WTC11 (cell line): Measurements from ENCODE around the gene ERBB4. TPM values are rescaled to one million over a fixed set of nuclear protein-coding genes. Genes with fewer than 3 reads are reported as not detected.

Source experiments
- ATAC-seq: fragments of 200-7000 bp; cut with Tn5 transposase; 2 replicates; pipeline ENCODE4 v1.10.0; 2021; ENCODE audit warnings: mild to moderate bottlenecking, moderate library complexity
- CTCF ChIA-PET: fragments of 300-600 bp; sonication (Branson Sonifier 250); formaldehyde crosslinking; loops from one replicate; lab custom pipeline; 2021; ENCODE audit warnings: antibody characterized with exemption; lab: Charles Lee
- POLR2A ChIA-PET: fragments of 350-600 bp; sonication (Branson Sonifier 250); formaldehyde crosslinking; loops from one replicate; lab custom pipeline; 2021; ENCODE audit warnings: antibody characterized with exemption; lab: Charles Lee
- DNase-seq: peaks from one replicate; pipeline ENCODE4 v3.0.0; 2021; ENCODE audit warnings: low spot score
- H3K27ac Mint-ChIP-seq: 2 replicates; pipeline ENCODE4 v1.8.0; 2021; ENCODE audit warnings: mixed read lengths
- H3K27me3 Mint-ChIP-seq: 2 replicates; pipeline ENCODE4 v1.8.0; 2021; ENCODE audit warnings: low read depth, mild to moderate bottlenecking, moderate library complexity, mixed read lengths
- H3K36me3 Mint-ChIP-seq: 2 replicates; pipeline ENCODE4 v1.8.0; 2021; ENCODE audit warnings: mixed read lengths
- H3K4me1 Mint-ChIP-seq: 2 replicates; pipeline ENCODE4 v1.8.0; 2022; ENCODE audit warnings: mixed read lengths
- H3K4me3 Mint-ChIP-seq: 2 replicates; pipeline ENCODE4 v1.8.0; 2021; ENCODE audit warnings: mild to moderate bottlenecking, moderate library complexity, mixed read lengths
- H3K9me3 Mint-ChIP-seq: 2 replicates; pipeline ENCODE4 v1.8.0; 2021; ENCODE audit warnings: mixed read lengths
- CBFB ChIP-seq: sonication (generic); formaldehyde crosslinking; IDR thresholded peaks from 2 replicates; pipeline ENCODE4 v1.8.1; 2022; ENCODE audit warnings: mild to moderate bottlenecking, low read depth, missing genetic modification reagents
- CDX4 ChIP-seq: fragments of 250-450 bp; sonication (Bioruptor Pico); IDR thresholded peaks from 2 replicates; pipeline ENCODE4 v1.9.0; 2021; ENCODE audit warnings: moderate library complexity, mild to moderate bottlenecking, inconsistent platforms, borderline replicate concordance
- CREM ChIP-seq: sonication (generic); formaldehyde crosslinking; IDR thresholded peaks from 2 replicates; pipeline ENCODE4 v1.8.1; 2022; ENCODE audit warnings: mild to moderate bottlenecking, missing genetic modification reagents, moderate library complexity
- CTCF ChIP-seq: fragments of 200-600 bp; IDR thresholded peaks from 2 replicates; pipeline ENCODE4 v1.8.0; 2022; ENCODE audit warnings: antibody characterized with exemption
- EMX1 ChIP-seq: fragments of 250-450 bp; sonication (Bioruptor Pico); IDR thresholded peaks from 2 replicates; pipeline ENCODE4 v1.8.0; 2021; ENCODE audit warnings: mild to moderate bottlenecking
- FOXJ3 ChIP-seq: sonication (generic); formaldehyde crosslinking; IDR thresholded peaks from 2 replicates; pipeline ENCODE4 v1.9.0; 2021; ENCODE audit warnings: missing genetic modification reagents, mild to moderate bottlenecking, borderline replicate concordance
- GABPB1 ChIP-seq: sonication (generic); formaldehyde crosslinking; IDR thresholded peaks from 2 replicates; pipeline ENCODE4 v1.8.1; 2023; ENCODE audit warnings: mild to moderate bottlenecking, missing genetic modification reagents
- GTF2I ChIP-seq: fragments of 250-450 bp; sonication (Bioruptor Pico); conservative IDR thresholded peaks from 2 replicates; pipeline ENCODE4 v1.4.0; 2021; ENCODE audit warnings: mild to moderate bottlenecking
- KAT7 ChIP-seq: sonication (generic); formaldehyde crosslinking; IDR thresholded peaks from 2 replicates; pipeline ENCODE4 v1.8.1; 2023; ENCODE audit warnings: missing genetic modification reagents, mild to moderate bottlenecking, borderline replicate concordance
- MXD4 ChIP-seq: fragments of 250-450 bp; sonication (Bioruptor Pico); IDR thresholded peaks from 2 replicates; pipeline ENCODE4 v1.8.0; 2021; ENCODE audit warnings: mild to moderate bottlenecking, moderate library complexity, borderline replicate concordance
- NR3C1 ChIP-seq: sonication (generic); formaldehyde crosslinking; conservative IDR thresholded peaks from 2 replicates; pipeline ENCODE4 v1.8.1; 2023; ENCODE audit warnings: low read depth, mild to moderate bottlenecking, missing genetic modification reagents
- SOX15 ChIP-seq: fragments of 250-450 bp; sonication (Bioruptor Pico); IDR thresholded peaks from 2 replicates; pipeline ENCODE4 v1.9.0; 2021; ENCODE audit warnings: mild to moderate bottlenecking
- SP1 ChIP-seq: sonication (generic); formaldehyde crosslinking; conservative IDR thresholded peaks from 2 replicates; pipeline ENCODE4 v1.8.1; 2022; ENCODE audit warnings: missing genetic modification reagents
- TEAD4 ChIP-seq: sonication (generic); formaldehyde crosslinking; IDR thresholded peaks from 2 replicates; pipeline ENCODE4 v1.8.0; 2022; ENCODE audit warnings: mild to moderate bottlenecking, missing genetic modification reagents
- USF2 ChIP-seq: sonication (generic); formaldehyde crosslinking; IDR thresholded peaks from 2 replicates; pipeline ENCODE4 v1.8.1; 2023; ENCODE audit warnings: mild to moderate bottlenecking, missing genetic modification reagents, moderate library complexity
- ZMAT4 ChIP-seq: fragments of 250-450 bp; sonication (Bioruptor Pico); IDR thresholded peaks from 2 replicates; pipeline ENCODE4 v1.9.0; 2021; ENCODE audit warnings: mild to moderate bottlenecking
- ZNF219 ChIP-seq: sonication (generic); formaldehyde crosslinking; IDR thresholded peaks from 2 replicates; pipeline ENCODE4 v1.8.0; 2023; ENCODE audit warnings: missing genetic modification reagents, mild to moderate bottlenecking, borderline replicate concordance
- ZNF232 ChIP-seq: sonication (generic); formaldehyde crosslinking; IDR thresholded peaks from 2 replicates; pipeline ENCODE4 v1.8.0; 2022; ENCODE audit warnings: mild to moderate bottlenecking, missing genetic modification reagents
- ZNF263 ChIP-seq: sonication (generic); formaldehyde crosslinking; IDR thresholded peaks from 2 replicates; pipeline ENCODE4 v1.8.1; 2022; ENCODE audit warnings: low read depth, mild to moderate bottlenecking, moderate library complexity, missing genetic modification reagents
- ZNF317 ChIP-seq: sonication (generic); formaldehyde crosslinking; IDR thresholded peaks from 2 replicates; pipeline ENCODE4 v1.8.1; 2023; ENCODE audit warnings: low read depth, mild to moderate bottlenecking, moderate library complexity, missing genetic modification reagents, borderline replicate concordance
- ZNF671 ChIP-seq: fragments of 250-450 bp; sonication (Bioruptor Pico); IDR thresholded peaks from 2 replicates; pipeline ENCODE4 v1.8.0; 2021; ENCODE audit warnings: mild to moderate bottlenecking
- total RNA-seq: library from RNA; stranded (reverse); gene quantifications from 3 replicates; pipeline ENCODE4 v1.2.3, GENCODE V29; 2021
- TF ChIP-seq, protein P1 (sequence below): sonication (generic); formaldehyde crosslinking; IDR thresholded peaks from 2 replicates; pipeline ENCODE4 v1.8.1; 2022; ENCODE audit warnings: low read depth, mild to moderate bottlenecking, moderate library complexity, missing genetic modification reagents, borderline replicate concordance

ERBB4 gene
- total RNA-seq, 1 experiment from 2014 or later = 1.6 TPM

DNA sequence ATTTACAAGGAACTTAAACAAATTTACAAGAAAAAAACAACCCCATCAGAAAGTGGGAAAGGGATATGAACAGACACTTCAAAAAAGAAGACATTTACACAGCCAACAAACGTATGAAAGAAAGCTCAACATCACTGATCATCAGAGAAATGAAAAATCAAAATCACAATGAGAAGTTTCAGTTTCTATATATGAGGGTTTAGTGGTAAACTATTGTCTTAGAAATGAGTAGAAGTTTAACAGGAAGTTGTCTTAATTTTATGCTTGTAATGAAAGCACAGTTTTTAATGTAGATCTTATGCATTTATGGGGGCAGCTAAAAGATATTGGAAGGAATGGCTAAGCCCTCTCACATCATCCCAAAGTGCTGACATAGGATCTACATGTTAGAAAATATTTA, 325.4 kb downstream of the ERBB4 start (continued):
- no peak for TF ChIP-seq GABPB1 (CRISPR knock-in tag)
- TF ChIP-seq CTCF = no peak
- no peak for TF ChIP-seq CBFB (CRISPR knock-in tag)
- no peak for TF ChIP-seq CREM
- no peak for TF ChIP-seq FOXJ3 (CRISPR knock-in tag)
- no peak for TF ChIP-seq ZNF219 (CRISPR knock-in tag)

GRCh38 chr2:212208467-212208866, 330.1 kb downstream of the ERBB4 start:
- DNase-seq = no peak
- Mint-ChIP-seq H3K27me3 (no peaks in the 10 kb centered on the region), H3K36me3 (no peaks in the 10 kb centered on the region), H3K4me3 (no peak overlapping the region), H3K9me3 (no peaks in the 10 kb centered on the region), H3K27ac (no peak overlapping the region), H3K4me1 (no peaks in the 10 kb centered on the region)
- ChIA-PET CTCF (no interaction called here), POLR2A (no interaction called here)
- ATAC-seq = no peak
- no peak for TF ChIP-seq ZNF232 (CRISPR knock-in tag)
- no peak for TF ChIP-seq SP1 (CRISPR knock-in tag)
- TF ChIP-seq GTF2I (CRISPR knock-in tag) = no peak
- TF ChIP-seq GABPB1 (CRISPR knock-in tag) = no peak
- no peak for TF ChIP-seq SOX15
- TF ChIP-seq ZNF317 (CRISPR knock-in tag) = no peak
- TF ChIP-seq KAT7 = no peak
- TF ChIP-seq CBFB (CRISPR knock-in tag) = no peak
- TF ChIP-seq ZMAT4 (CRISPR knock-in tag) = no peak
- no peak for TF ChIP-seq CTCF

GRCh38 chr2:212197776-212198175, 340.8 kb downstream of the ERBB4 start:
- H3K27ac Mint-ChIP-seq = no peak overlapping the region
- POLR2A ChIA-PET = interaction anchor here (0.6 kb wide), 1 partner anchor 16 kb away, joined by 4 read pairs; no protein-coding TSS in a partner anchor
- ATAC-seq (no peak), DNase-seq (no peak)
- H3K4me1 Mint-ChIP-seq = no peaks in the 10 kb centered on the region
- no peaks in the 10 kb centered on the region for H3K36me3 Mint-ChIP-seq
- H3K27me3 Mint-ChIP-seq = no peaks in the 10 kb centered on the region
- no peak overlapping the region for H3K4me3 Mint-ChIP-seq
- CTCF ChIA-PET = no interaction called here
- no peaks in the 10 kb centered on the region for H3K9me3 Mint-ChIP-seq
- no peak for TF ChIP-seq NR3C1 (CRISPR knock-in tag)

GRCh38 chr2:212195626-212196025, 343.0 kb downstream of the ERBB4 start:
- ChIA-PET CTCF (no interaction called here), POLR2A (no interaction called here)
- H3K4me1 Mint-ChIP-seq = no peaks in the 10 kb centered on the region
- no peak for DNase-seq
- no peak overlapping the region for H3K4me3 Mint-ChIP-seq
- H3K27me3 Mint-ChIP-seq = no peaks in the 10 kb centered on the region
- no peak overlapping the region for H3K27ac Mint-ChIP-seq
- no peaks in the 10 kb centered on the region for H3K36me3 Mint-ChIP-seq
- peaks cover 5% of the 10 kb centered on the region for H3K9me3 Mint-ChIP-seq
- TF ChIP-seq USF2 (CRISPR knock-in tag) = no peak
- TF ChIP-seq EMX1 (CRISPR knock-in tag) = no peak
- TF ChIP-seq ZNF263 = no peak
- TF ChIP-seq CDX4 (CRISPR knock-in tag) = no peak
- TF ChIP-seq, protein P1, sequence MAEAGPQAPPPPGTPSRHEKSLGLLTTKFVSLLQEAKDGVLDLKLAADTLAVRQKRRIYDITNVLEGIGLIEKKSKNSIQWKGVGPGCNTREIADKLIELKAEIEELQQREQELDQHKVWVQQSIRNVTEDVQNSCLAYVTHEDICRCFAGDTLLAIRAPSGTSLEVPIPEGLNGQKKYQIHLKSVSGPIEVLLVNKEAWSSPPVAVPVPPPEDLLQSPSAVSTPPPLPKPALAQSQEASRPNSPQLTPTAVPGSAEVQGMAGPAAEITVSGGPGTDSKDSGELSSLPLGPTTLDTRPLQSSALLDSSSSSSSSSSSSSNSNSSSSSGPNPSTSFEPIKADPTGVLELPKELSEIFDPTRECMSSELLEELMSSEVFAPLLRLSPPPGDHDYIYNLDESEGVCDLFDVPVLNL (CRISPR knock-in tag) = no peak
- no peak for TF ChIP-seq FOXJ3 (CRISPR knock-in tag)
- TF ChIP-seq ZNF671 (CRISPR knock-in tag) = no peak
- no peak for TF ChIP-seq KAT7
- no peak for TF ChIP-seq CBFB (CRISPR knock-in tag)
- no peak for TF ChIP-seq TEAD4 (CRISPR knock-in tag)
- TF ChIP-seq MXD4 = no peak
- ATAC-seq = no peak
